Nucleus accumbens (tissue), 56 donors: ENCODE measurements around the gene CYP2B6.
"Not testable (repeated sequence)": the region's sequence is repeated elsewhere in the genome, so short reads cannot be mapped to it uniquely, and the experiment has no call there.

ENCODE experiments used
- DNase-seq, 56 donors: peaks; one replicate each; lab custom pipeline; 2025; lab: John Stamatoyannopoulos, UW

The CYP2B6 gene

GRCh38 chr19:41029524-41030432 lies 38.7 kb downstream of the CYP2B6 start:
- DNase-seq = no peak

GRCh38 chr19:41030651-41031050 lies 39.6 kb downstream of the CYP2B6 start:
- DNase-seq = no peak

- no peak for DNase-seq
Measured at GRCh38 chr19:41031916-41032315, 40.8 kb downstream of the CYP2B6 start.

- not testable (repeated sequence) for DNase-seq
Measured at GRCh38 chr19:41033324-41033723, 42.2 kb downstream of the CYP2B6 start.

GRCh38 chr19:41039806-41040205 lies 48.7 kb downstream of the CYP2B6 start:
- DNase-seq = no peak

GRCh38 chr19:41045095-41045494 lies 54.0 kb downstream of the CYP2B6 start:
- not testable (repeated sequence) for DNase-seq

GRCh38 chr19:41050426-41050825 lies 59.3 kb downstream of the CYP2B6 start:
- no peak for DNase-seq

- not testable (repeated sequence) for DNase-seq
Measured at GRCh38 chr19:41052162-41052561, 61.1 kb downstream of the CYP2B6 start.

GRCh38 chr19:41053331-41053730 lies 62.2 kb downstream of the CYP2B6 start:
- not testable (repeated sequence) for DNase-seq

GRCh38 chr19:41064974-41065569 lies 74.0 kb downstream of the CYP2B6 start:
- DNase-seq = no peak
